ENCODE measurements around the gene ZSWIM4.

DNA sequence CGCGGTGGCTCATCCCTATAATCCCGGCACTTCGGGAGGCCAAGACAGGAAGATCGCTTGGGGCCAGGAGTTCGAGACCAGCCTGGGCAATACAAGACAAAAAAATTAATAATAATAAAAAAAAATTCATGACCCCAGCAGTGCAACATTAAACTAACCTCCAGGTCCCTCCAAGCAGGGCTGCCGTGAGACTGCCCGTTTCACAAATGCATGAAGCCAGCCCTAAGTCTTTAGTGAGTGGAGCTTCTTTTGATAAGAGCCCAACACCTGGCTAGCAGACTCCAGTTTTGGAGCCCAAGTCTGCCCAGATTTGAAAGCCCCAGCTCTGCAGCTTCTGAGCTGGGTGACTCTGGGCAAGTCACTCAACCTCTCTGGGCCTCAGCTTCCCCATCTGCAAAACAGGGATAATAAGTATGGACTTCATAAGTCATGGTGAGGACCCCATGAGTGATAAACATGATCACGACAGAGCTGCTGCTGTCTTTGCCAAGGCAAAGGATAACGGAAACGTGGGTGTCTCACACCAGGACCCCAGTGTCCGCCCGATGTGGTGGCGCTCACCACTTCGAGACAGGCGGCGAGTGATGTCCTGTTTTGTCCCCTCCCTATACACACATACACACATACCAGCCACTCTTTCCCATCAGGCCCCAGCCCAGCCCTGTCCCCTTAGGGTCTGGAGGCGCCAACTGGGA is 43.3 kb downstream of the ZSWIM4 start:
- TF ChIP-seq CTCF (conservative IDR thresholded peaks at IDR 0.05; ENCODE audit: low read depth, low read length) (no peak), RAD21 (IDR thresholded peaks at IDR 0.05; ENCODE audit: low read length) (no peak), ELK1 (IDR thresholded peaks at IDR 0.05; ENCODE audit: borderline replicate concordance, low read depth, low read length) (no peak), BHLHE40 (IDR thresholded peaks at IDR 0.05; ENCODE audit: low read depth, low read length) (no peak), MAZ (IDR thresholded peaks at IDR 0.05; ENCODE audit: borderline replicate concordance, low read depth, low read length) (no peak), CEBPB (IDR thresholded peaks at IDR 0.05; ENCODE audit: low read depth, low read length) (no peak), MXI1 (IDR thresholded peaks at IDR 0.05; ENCODE audit: borderline replicate concordance, low read depth, low read length) (no peak)
